HG03066 (cell line): ENCODE data around the gene WNT11.

ENCODE experiments used
- ATAC-seq: cut with Tn5 transposase; IDR thresholded peaks from one replicate; pipeline ENCODE4 v1.9.1; 2021; ENCODE audit warnings: low read depth; ENCODE audit not compliant: unreplicated experiment

WNT11 gene

GRCh38 chr11:76206327-76207081, at the start of gene WNT11:
TSS of gene WNT11 (minus strand) at chr11:76206502. CDS start at chr11:76206407, 95 bp downstream.
- ATAC-seq: no peak

- no peak for ATAC-seq
Observed at GRCh38 chr11:76253416-76253815, 47.1 kb upstream of the WNT11 start.

DNA sequence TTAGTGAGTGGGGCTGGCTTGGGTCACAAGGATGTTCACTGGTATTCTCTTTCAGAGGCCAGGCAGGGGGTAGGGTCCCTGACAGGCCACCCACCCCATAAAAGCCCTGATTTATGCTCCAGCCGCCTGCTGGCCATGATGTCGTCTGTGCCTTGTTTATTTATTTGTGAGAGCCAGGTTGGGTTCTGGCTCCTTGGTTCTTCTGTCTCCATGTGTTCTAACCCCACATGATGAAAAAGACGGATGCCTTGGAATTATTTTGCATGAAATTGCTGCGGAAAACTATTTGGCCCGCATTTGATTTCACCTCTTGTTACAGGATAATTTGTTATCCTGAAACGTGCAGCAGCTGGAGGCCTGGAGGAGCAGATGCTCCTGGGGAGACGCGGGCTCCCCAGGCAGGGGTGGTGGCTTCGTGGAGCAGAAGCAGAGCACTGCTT, 46.3 kb upstream of the WNT11 start:
- ATAC-seq: no peak

GRCh38 chr11:76251576-76251975, 45.3 kb upstream of the WNT11 start:
- no peak for ATAC-seq

GRCh38 chr11:76251226-76251575, 44.9 kb upstream of the WNT11 start:
- no peak for ATAC-seq

GRCh38 chr11:76250520-76251225, 44.4 kb upstream of the WNT11 start:
- no peak for ATAC-seq

DNA sequence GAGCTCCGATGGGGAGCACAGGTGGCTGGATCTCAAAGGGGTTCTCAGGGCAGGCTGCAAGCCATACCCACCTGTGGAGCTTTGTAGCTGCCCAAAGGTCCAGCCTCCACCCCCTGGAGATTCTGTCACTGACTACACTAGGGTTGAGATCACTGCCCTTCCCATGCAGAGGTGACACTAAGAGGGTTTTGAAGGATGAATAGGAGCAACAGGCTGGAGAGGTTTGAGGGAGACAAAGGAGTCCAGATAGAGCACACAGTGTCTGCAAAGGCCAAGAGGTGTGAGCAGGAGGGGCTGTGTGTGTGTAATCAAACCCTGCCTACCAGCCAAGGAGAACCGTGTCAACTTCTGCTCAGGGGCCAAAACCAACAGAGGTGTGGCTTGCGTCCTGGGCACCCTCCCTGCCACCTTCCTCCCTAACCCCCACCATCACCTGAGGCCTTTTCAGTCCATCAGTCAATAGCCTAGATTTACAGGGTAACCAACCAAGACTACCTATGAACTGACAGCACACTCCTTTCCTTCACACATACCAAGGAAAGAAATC, 43.0 kb upstream of the WNT11 start:
- ATAC-seq: no peak

DNA sequence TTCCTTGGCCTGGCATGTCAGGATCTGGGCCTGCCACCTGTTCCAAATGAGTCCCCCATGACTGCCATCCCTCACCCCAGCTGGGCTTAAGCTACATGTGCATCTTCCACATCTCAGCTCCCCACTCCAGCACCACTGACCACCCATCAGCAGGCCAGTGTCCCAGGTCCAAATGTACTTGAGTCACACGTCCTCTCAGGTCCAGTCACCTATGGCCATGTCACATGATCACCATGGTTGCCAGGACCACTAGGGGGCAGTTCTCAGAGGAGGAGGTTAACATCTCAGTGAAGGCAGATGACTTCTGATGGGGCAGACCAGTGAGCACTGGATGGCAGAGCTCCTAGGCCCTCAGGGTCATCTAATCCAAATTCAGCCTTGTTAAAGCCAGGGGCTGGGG, 41.9 kb upstream of the WNT11 start:
- no peak for ATAC-seq

- ATAC-seq: no peak
Observed at GRCh38 chr11:76247091-76247490, 40.8 kb upstream of the WNT11 start.

GRCh38 chr11:76246271-76246933, 40.1 kb upstream of the WNT11 start:
- ATAC-seq: no peak

- no peak for ATAC-seq
Observed at GRCh38 chr11:76245720-76246119, 39.4 kb upstream of the WNT11 start.

GRCh38 chr11:76244316-76244851, 38.1 kb upstream of the WNT11 start:
- ATAC-seq: no peak

DNA sequence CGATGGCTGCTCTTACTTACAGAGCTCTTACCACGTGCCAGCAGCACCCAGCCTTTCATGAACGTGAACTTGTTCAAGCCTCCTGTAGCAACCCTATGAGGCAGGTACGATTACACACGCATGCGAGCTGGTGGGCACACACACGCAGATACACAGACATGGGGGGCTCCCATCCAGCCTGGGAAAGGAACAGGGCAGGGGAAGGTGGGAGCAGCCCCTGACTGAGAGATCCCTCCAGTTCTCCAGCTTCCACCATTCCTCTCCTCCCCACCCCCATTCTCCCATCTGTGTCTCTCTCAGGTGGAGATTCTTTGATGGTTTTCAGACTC, 37.6 kb upstream of the WNT11 start:
- ATAC-seq: no peak

DNA sequence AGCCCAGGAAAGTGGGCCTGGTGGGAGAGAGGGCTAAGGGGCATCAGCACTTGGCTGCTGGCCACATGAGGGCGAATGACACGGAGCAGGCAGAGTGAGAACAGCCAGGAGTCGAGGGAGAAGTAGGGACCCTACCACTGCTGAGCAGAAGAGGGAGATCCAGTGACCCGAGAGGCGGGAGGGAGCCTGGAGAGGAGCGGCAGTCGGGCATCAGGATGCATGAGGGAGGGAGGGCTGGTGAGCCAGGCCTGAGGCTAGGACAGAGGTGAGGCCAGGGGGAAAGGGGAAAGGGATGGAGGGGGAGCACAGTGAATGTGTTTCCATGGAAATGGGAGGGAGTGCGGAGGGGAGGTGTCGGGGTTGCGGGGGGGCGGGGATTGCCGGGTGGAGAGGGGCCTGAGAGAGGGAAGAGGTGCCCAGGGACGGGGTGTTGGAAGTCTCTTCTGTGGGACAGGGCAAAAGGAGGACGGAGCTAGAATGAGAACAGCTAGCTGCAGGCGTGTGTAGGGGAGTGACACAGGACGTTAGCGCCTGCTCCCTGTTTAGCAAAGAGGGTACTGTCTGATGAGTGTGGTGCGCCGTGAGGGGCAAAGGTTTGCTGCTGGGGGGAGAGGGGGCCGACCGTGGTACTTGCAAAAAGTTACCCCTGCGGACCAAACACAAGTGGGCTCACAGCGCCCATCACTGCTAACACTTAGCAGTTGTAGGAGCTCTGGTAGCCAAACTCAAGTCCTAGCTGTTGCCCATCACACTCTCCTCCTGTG, 37.1 kb upstream of the WNT11 start:
- ATAC-seq: no peak

GRCh38 chr11:76242004-76242779, 35.9 kb upstream of the WNT11 start:
- no peak for ATAC-seq

DNA sequence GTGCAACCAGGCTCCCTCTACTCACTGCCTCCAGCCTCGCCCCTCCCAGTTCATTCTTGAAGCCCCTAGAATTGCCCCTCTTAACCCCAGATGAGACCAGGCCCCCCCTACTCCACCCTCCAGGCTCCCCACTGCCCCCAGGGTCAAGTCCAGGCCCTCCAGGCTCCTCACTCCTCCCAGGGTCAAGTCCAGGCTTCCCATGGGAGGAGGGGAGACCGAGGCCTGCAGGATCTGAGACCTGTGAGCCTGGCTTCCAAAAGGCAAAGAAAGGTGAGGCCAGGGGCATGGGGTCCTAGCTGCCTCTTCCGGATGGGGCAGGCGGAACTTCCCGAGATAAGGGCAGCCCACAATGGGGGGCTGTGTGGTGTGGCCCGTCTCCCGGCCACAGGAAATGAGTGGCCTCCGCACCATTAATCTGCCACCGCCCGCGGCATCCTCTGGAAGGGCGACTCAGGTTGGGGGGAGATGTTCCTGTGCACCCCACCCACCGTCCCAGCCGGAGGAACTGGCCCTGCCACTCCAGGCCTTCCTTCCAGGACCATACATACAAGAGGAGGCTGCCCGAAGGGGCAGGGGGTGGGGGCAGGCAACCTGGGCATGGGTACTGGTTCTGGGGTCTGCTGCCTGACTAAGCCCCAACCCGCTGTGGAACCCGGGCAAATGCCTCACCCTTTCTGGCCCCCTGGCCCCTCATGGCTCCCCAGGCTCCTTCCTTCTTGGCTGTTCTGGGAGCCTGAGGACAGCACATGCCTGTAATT, 35.1 kb upstream of the WNT11 start:
- ATAC-seq: no peak

DNA sequence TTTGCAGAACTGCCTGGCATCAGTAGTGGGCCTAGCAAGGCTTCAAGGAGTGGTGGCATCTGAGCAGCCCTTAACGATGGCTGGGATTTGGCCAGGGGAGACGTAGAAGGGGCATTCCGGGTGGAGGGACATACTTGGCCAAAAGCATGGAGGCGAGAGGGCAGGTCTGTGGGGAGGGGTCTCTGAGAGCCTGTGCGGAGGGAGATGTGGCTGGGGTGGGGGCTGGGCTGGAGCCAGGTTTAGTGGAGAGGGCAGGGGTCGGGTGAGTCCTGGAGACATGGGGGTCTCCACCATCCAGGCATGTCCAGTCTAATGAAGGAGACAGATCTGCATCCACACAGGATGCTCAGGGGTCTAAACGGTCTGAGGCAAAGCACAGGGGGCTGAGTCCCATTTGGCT, 34.4 kb upstream of the WNT11 start:
- no peak for ATAC-seq

DNA sequence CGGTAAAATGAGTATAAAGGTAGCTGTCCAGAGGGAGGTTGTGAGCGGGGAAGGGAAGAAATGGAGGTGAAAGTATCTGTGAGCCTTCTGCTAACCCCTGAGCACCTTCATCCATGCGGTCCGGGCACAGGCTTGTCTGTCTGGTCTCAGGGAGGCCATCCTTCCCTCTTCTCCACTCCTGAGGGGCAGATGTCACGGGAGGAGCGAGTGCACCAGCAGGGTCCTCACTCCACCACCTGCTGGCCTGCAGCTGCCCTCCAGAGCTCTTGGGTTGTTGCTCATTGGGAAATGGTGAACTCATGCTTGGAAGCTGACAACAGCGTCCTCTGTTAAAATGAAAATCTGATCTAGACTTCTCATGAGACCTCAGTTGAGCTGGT, 33.8 kb upstream of the WNT11 start:
- ATAC-seq: no peak

DNA sequence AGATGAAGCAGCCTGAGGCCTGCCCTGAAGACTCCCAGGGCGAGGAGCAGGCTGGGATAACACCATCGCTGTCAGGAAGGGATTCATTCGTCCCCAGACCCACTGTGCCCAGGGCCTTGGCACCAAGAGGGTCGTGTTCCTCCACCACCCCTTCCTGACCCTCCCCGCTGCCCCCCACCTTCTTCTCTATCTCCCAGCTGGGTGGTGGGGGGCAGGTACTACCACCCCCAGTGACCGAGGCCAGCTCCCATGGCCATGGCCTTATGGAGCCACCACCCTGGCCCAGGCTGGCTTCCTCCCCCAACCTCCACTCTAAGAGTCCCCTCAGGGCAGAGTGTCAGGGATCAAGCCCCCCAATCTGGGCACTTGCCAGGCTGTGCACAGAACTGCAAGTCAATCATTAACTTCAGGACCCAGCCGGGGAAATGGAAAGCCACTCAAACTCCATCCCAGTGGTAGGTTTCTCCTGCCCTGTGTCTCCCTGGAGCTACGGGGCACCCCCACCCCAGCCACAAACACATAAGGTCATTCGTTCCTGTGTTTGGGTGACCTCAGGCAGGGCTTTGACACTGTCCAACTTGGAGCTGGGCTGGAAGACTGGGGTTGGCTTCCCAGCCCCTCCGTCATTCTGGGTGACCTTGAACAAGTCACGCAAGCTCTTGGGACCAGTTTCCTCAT, 33.3 kb upstream of the WNT11 start:
- ATAC-seq: no peak
